Aorta (tissue), 5 donors: ENCODE measurements around the gene RNASEH2B. TPM values are rescaled to one million over a fixed set of nuclear protein-coding genes. Genes with fewer than 3 reads are reported as not detected.

Experiments
- ATAC-seq: fragments of 200-7000 bp; cut with Tn5 transposase; one replicate; pipeline ENCODE4 v1.9.1; 2022; ENCODE audit warnings: moderate library complexity; ENCODE audit not compliant: low FRiP score
- DNase-seq, 2 donors: peaks; one replicate each; pipeline ENCODE4 v3.0.0-alpha.2; 2020
- H3K27ac ChIP-seq, 2 donors: one replicate each; pipeline ENCODE4 v1.5.1; 2013; ENCODE audit warnings: low read length in 2 of 2, mild to moderate bottlenecking in 2 of 2, moderate library complexity in 2 of 2, control low read depth in 1 of 2, inconsistent platforms in 1 of 2, low read depth in 1 of 2
- H3K27me3 ChIP-seq, 2 donors: one replicate each; pipeline ENCODE4 v1.6.1; 2013; ENCODE audit warnings: control low read depth in 1 of 2, low read length in 1 of 2, mild to moderate bottlenecking in 1 of 2, moderate library complexity in 1 of 2; ENCODE audit not compliant: insufficient read depth in 2 of 2, control insufficient read depth in 1 of 2
- H3K36me3 ChIP-seq, 2 donors: one replicate each; pipeline ENCODE4 v1.6.1; 2013; ENCODE audit warnings: control low read depth in 1 of 2, low read length in 1 of 2, mild to moderate bottlenecking in 1 of 2; ENCODE audit not compliant: insufficient read depth in 2 of 2, control insufficient read depth in 1 of 2
- H3K4me1 ChIP-seq, 2 donors: one replicate each; pipeline ENCODE4 v1.6.1; 2013; ENCODE audit warnings: low read length in 2 of 2, control low read depth in 1 of 2, mild to moderate bottlenecking in 1 of 2, moderate library complexity in 1 of 2; ENCODE audit not compliant: insufficient read depth in 2 of 2, control insufficient read depth in 1 of 2
- H3K4me3 ChIP-seq, 2 donors: one replicate each; pipeline ENCODE4 v1.5.1; 2013; ENCODE audit warnings: low read length in 2 of 2, control low read depth in 1 of 2, mild to moderate bottlenecking in 1 of 2
- H3K9me3 ChIP-seq: one replicate; pipeline ENCODE4 v1.6.1; 2013; ENCODE audit warnings: mild to moderate bottlenecking, low read length; ENCODE audit not compliant: control insufficient read depth
- WGBS, 2 donors: extraction: QIAGEN DNeasy Blood & Tissue Kit; methylation state at CpG; one replicate each; pipeline ENCODE4 v1.1.7; 2013; 5-methylcytosine and 5-hydroxymethylcytosine counted together
- intact Hi-C, 2 donors: fragments of 100-400 bp; cut with DNase I; formaldehyde crosslinking; loops; one replicate each; pipeline versions ENCODE4 v1.14.2 to v1.15.0; 2022
- polyA plus RNA-seq, 2 donors: library from polyadenylated mRNA; stranded (reverse); fragments of 200-250 nt; gene quantifications; one replicate each; pipeline ENCODE4 v1.2.3, GENCODE V29; 2013
- total RNA-seq, 2 donors: library from RNA; stranded (reverse); fragmentation: NEBNext Ultra II Directional; extraction: Animal tissue kit (Norgen Biotek cat#: 25700); gene quantifications; one replicate each; pipeline ENCODE4 v1.2.1, GENCODE V29; 2021
- donor health status: healthy with polysubstance abuse.
- donor health status: Bipolar disorder and iron deficiency.
- donor health status: DM: no; HTN: no; CAD: no.
- donor health status: DM: no; HTN: no; CAD: no.
- donor health status: DM: yes; HTN: yes; CAD: no.

RNASEH2B gene
- total and polyA plus RNA-seq, 4 donors, result 27.7 to 72.0 (median 41.6) TPM

DNA sequence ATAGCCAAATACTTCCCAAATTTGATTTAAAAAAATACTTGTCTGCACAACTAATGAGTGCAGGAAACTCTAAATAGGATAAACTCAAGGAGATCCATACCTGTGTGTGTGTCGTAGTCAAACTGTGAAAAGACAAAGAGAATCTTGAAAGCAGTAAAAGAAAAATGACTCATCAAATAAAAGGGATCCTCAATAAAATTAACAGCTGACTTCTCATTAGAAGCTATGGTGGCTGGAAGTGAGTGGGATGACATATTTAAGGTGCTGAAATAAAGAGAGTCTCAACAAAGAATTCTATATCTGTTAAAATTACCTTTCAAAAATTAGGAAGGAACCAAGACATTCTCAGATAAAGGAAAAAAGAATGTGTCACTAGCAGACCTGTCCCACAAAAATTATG is 13.7 kb downstream of the RNASEH2B start:
- DNase-seq (no peak), ATAC-seq (no peak)
- no peaks in the 10 kb centered on the region for H3K4me1 ChIP-seq
- peaks cover 2% of the 10 kb centered on the region for H3K9me3 ChIP-seq
- intact Hi-C loops, result no loop called here
- peaks cover 0 to 2% of the 10 kb centered on the region in 2 donors for H3K36me3 ChIP-seq
- H3K4me3 ChIP-seq, result no peak overlapping the region
- 98 to 100% methylated on average over 1 of the region's 1 CpG for WGBS, 2 donors
- H3K27ac ChIP-seq, result no peak overlapping the region
- no peaks in the 10 kb centered on the region for H3K27me3 ChIP-seq

GRCh38 chr13:50924025-50924424 is 14.4 kb downstream of the RNASEH2B start:
- Histone ChIP-seq H3K4me1 (no peaks in the 10 kb centered on the region), H3K27ac (no peak overlapping the region), H3K4me3 (no peak overlapping the region), H3K36me3 (peaks cover 0 to 2% of the 10 kb centered on the region in 2 donors), H3K27me3 (no peaks in the 10 kb centered on the region), H3K9me3 (peaks cover 2% of the 10 kb centered on the region)
- intact Hi-C loops, result no loop called here
- no peak for ATAC-seq
- no peak for DNase-seq

DNA sequence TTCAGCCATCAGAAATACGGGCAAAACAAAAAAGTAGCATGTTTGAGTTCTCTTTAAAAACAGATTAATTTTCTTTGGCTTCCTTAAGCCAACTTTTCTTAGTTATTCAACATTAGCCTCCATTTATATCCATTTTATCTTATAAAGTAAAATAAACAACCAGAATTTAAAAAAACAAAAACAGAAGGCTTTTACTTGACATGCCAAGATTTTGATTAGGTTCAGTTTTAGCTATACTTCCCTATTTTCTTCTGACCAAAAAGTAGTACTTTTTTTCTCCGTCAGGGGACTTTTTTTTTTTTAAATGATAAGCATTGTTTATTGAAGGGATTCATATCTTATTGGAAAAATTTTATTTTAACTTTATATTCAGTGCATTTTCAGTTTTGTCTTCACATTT is 18.1 kb downstream of the RNASEH2B start:
- no peak for DNase-seq
- WGBS, 2 donors, result 49 to 55% methylated on average over 2 of the region's 2 CpGs
- Histone ChIP-seq H3K4me1 (no peaks in the 10 kb centered on the region), H3K27me3 (no peaks in the 10 kb centered on the region), H3K4me3 (no peak overlapping the region), H3K36me3 (peaks cover 0 to 2% of the 10 kb centered on the region in 2 donors), H3K27ac (no peak overlapping the region), H3K9me3 (peaks cover 2% of the 10 kb centered on the region)
- ATAC-seq, result no peak
- intact Hi-C loops, result no loop called here

- Histone ChIP-seq H3K4me1 (no peaks in the 10 kb centered on the region), H3K4me3 (no peak overlapping the region), H3K36me3 (peaks cover 0 to 3% of the 10 kb centered on the region in 2 donors), H3K9me3 (peaks cover 2% of the 10 kb centered on the region), H3K27me3 (no peaks in the 10 kb centered on the region), H3K27ac (no peak overlapping the region)
- ATAC-seq (no peak), DNase-seq (no peak)
- 20 to 24% methylated on average over 2 of the region's 2 CpGs for WGBS, 2 donors
- intact Hi-C loops, result no loop called here
Measured at GRCh38 chr13:50928102-50928501, 18.5 kb downstream of the RNASEH2B start.

- intact Hi-C loops, result no loop called here
- no peak overlapping the region for H3K4me3 ChIP-seq
- peaks cover 2% of the 10 kb centered on the region for H3K9me3 ChIP-seq
- peaks cover 0 to 3% of the 10 kb centered on the region in 2 donors for H3K36me3 ChIP-seq
- no peak for ATAC-seq
- H3K27me3 ChIP-seq, result no peaks in the 10 kb centered on the region
- WGBS, 2 donors, result 81 to 84% methylated on average over 3 of the region's 3 CpGs
- H3K4me1 ChIP-seq, result no peaks in the 10 kb centered on the region
- no peak for DNase-seq
- no peak overlapping the region for H3K27ac ChIP-seq
Measured at GRCh38 chr13:50928659-50929462, 19.3 kb downstream of the RNASEH2B start.

GRCh38 chr13:50932091-50932490 is 22.5 kb downstream of the RNASEH2B start:
- no peak for DNase-seq
- no peak for ATAC-seq
- Histone ChIP-seq H3K27me3 (no peaks in the 10 kb centered on the region), H3K4me1 (no peaks in the 10 kb centered on the region), H3K9me3 (no peaks in the 10 kb centered on the region), H3K4me3 (no peak overlapping the region), H3K36me3 (peaks cover 0 to 7% of the 10 kb centered on the region in 2 donors), H3K27ac (no peak overlapping the region)
- WGBS, 2 donors, result 95 to 97% methylated on average over 6 of the region's 6 CpGs
- intact Hi-C loops, result no loop called here

- Histone ChIP-seq H3K27me3 (no peaks in the 10 kb centered on the region), H3K4me1 (no peaks in the 10 kb centered on the region), H3K4me3 (no peak overlapping the region), H3K36me3 (peaks cover 0 to 7% of the 10 kb centered on the region in 2 donors), H3K27ac (no peak overlapping the region), H3K9me3 (no peaks in the 10 kb centered on the region)
- DNase-seq (no peak), ATAC-seq (no peak)
- 94 to 96% methylated on average over 5 of the region's 5 CpGs for WGBS, 2 donors
- intact Hi-C loops, result no loop called here
Measured at GRCh38 chr13:50934735-50935435, 25.3 kb downstream of the RNASEH2B start.

- H3K9me3 ChIP-seq, result no peaks in the 10 kb centered on the region
- ATAC-seq, result no peak
Measured at GRCh38 chr13:50936679-50937078, 27.1 kb downstream of the RNASEH2B start.

DNA sequence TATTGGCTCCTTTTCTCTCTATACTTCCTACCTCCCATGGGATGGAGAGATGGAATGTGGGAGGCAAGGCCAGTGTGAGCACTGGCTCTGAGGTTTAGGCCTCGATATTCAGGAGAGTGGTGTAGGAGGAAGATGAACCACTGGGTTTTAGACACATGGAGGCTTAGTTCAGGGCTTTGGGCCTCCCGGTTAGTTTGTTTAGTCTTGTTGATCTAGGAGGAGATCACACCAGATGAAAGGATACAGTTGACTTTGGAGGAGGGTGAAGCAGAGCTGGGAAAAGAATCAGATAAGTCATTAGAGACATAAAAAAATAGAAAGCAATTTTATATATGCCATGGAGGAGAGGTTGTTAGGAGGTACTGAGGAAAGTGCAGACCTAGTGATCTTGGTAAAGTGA is 30.9 kb downstream of the RNASEH2B start:
- Histone ChIP-seq H3K4me1 (no peaks in the 10 kb centered on the region), H3K27me3 (no peaks in the 10 kb centered on the region), H3K36me3 (no peaks in the 10 kb centered on the region), H3K4me3 (no peak overlapping the region), H3K27ac (no peak overlapping the region), H3K9me3 (no peaks in the 10 kb centered on the region)
- ATAC-seq (no peak), DNase-seq (no peak)
- 37 to 71% methylated on average over 2 of the region's 2 CpGs for WGBS, 2 donors
- intact Hi-C loops, result no loop called here

More at GRCh38 chr13:50936679-50937078, 27.1 kb downstream of the RNASEH2B start:
- 90 to 92% methylated on average over 2 of the region's 2 CpGs for WGBS, 2 donors
- Histone ChIP-seq H3K27me3 (no peaks in the 10 kb centered on the region), H3K36me3 (peaks cover 0 to 5% of the 10 kb centered on the region in 2 donors), H3K27ac (no peak overlapping the region), H3K4me1 (no peaks in the 10 kb centered on the region), H3K4me3 (no peak overlapping the region)
- intact Hi-C loops, result no loop called here
- DNase-seq, result no peak
